Neural cell (in vitro differentiated cells): ENCODE measurements around the gene SERINC4. TPM values are rescaled to one million over a fixed set of nuclear protein-coding genes. Genes with fewer than 3 reads are reported as not detected.
"Not testable (repeated sequence)": the region's sequence is repeated elsewhere in the genome, so short reads cannot be mapped to it uniquely, and the experiment has no call there.

ENCODE experiments used
- H2AFZ ChIP-seq: fragments of 200-600, 300-800 bp; sonication (generic), shearing (Covaris generic); 2 replicates; pipeline ENCODE4 v1.6.0; 2014; ENCODE audit warnings: low read depth, mild to moderate bottlenecking, antibody characterized with exemption, low read length, moderate library complexity
- H3F3A ChIP-seq: fragments of 200-600 bp; shearing (Covaris generic); 2 replicates; pipeline ENCODE4 v1.6.1; 2016; ENCODE audit warnings: mild to moderate bottlenecking, moderate library complexity, mixed read lengths, antibody characterized with exemption, low read length; ENCODE audit not compliant: insufficient read depth, poor library complexity, severe bottlenecking
- H3K27ac ChIP-seq: fragments of 200-600, 300-800 bp; sonication (generic), shearing (Covaris generic); 2 replicates; pipeline ENCODE4 v1.5.1; 2014; ENCODE audit warnings: mild to moderate bottlenecking, low read length, moderate library complexity
- H3K27me3 ChIP-seq: fragments of 300-800, 200-600 bp; sonication (generic), shearing (Covaris generic); 2 replicates; pipeline ENCODE4 v1.6.0; 2014; ENCODE audit warnings: mild to moderate bottlenecking, low read depth, low read length, moderate library complexity; ENCODE audit not compliant: insufficient read depth
- H3K36me3 ChIP-seq: fragments of 300-800, 200-600 bp; sonication (generic), shearing (Covaris generic); 2 replicates; pipeline ENCODE4 v1.5.1; 2014; ENCODE audit warnings: mild to moderate bottlenecking, antibody characterized with exemption, low read length, moderate library complexity; ENCODE audit not compliant: insufficient read depth
- H3K4me2 ChIP-seq: fragments of 300-800, 200-600 bp; sonication (generic), shearing (Covaris generic); 2 replicates; pipeline ENCODE4 v1.6.0; 2014; ENCODE audit warnings: mild to moderate bottlenecking, low read length
- H3K4me3 ChIP-seq: fragments of 300-800, 200-600 bp; sonication (generic), shearing (Covaris generic); 2 replicates; pipeline ENCODE4 v1.5.1; 2014; ENCODE audit warnings: mild to moderate bottlenecking, low read length, moderate library complexity
- H3K79me2 ChIP-seq: fragments of 200-600 bp; shearing (Covaris generic); replicated peaks from 2 replicates; pipeline ENCODE4 v1.6.0; 2014; ENCODE audit warnings: mild to moderate bottlenecking, low read length, moderate library complexity; ENCODE audit not compliant: insufficient read depth
- H3K9ac ChIP-seq: fragments of 300-800, 200-600 bp; sonication (generic), shearing (Covaris generic); 2 replicates; pipeline ENCODE4 v1.6.1; 2016; ENCODE audit warnings: mild to moderate bottlenecking, low read length, mixed read lengths
- H3K9me2 ChIP-seq: fragments of 200-600 bp; shearing (Covaris generic); 2 replicates; pipeline ENCODE4 v1.6.1; 2016; ENCODE audit warnings: mild to moderate bottlenecking, low read length, mixed read lengths; ENCODE audit not compliant: insufficient read depth
- H3K9me3 ChIP-seq: fragments of 200-600, 300-800 bp; sonication (generic), shearing (Covaris generic); 2 replicates; pipeline ENCODE4 v1.6.1; 2016; ENCODE audit warnings: mild to moderate bottlenecking, mixed run types, low read length, moderate library complexity, mixed read lengths
- H4K20me1 ChIP-seq: fragments of 200-600 bp; shearing (Covaris generic); 2 replicates; pipeline ENCODE4 v1.6.1; 2016; ENCODE audit warnings: mild to moderate bottlenecking, mixed run types; ENCODE audit not compliant: insufficient read depth
- EP300 ChIP-seq: fragments of 450-650 bp; conservative IDR thresholded peaks from 2 replicates; pipeline ENCODE4 v1.6.1; 2014; ENCODE audit warnings: antibody characterized with exemption, mild to moderate bottlenecking, moderate library complexity; ENCODE audit not compliant: poor library complexity, severe bottlenecking
- EZH2 ChIP-seq: fragments of 200-600, 300-800 bp; shearing (Covaris generic), sonication (generic); IDR thresholded peaks from 2 replicates; pipeline ENCODE4 v1.6.1; 2014; ENCODE audit warnings: antibody characterized with exemption, low read length, borderline replicate concordance, mild to moderate bottlenecking; ENCODE audit not compliant: insufficient read depth, poor library complexity, severe bottlenecking
- MXI1 ChIP-seq: fragments of 450-650 bp; conservative IDR thresholded peaks from 2 replicates; pipeline ENCODE4 v1.6.1; 2014; ENCODE audit warnings: antibody characterized with exemption, mild to moderate bottlenecking; ENCODE audit not compliant: poor library complexity, severe bottlenecking
- POLR2AphosphoS5 ChIP-seq: IDR thresholded peaks from 2 replicates; pipeline ENCODE4 v1.6.1; 2012
- RAD21 ChIP-seq: fragments of 450-650 bp; conservative IDR thresholded peaks from 2 replicates; pipeline ENCODE4 v1.6.1; 2014; ENCODE audit warnings: antibody characterized with exemption, mild to moderate bottlenecking, moderate library complexity
- SMC3 ChIP-seq: fragments of 450-650 bp; conservative IDR thresholded peaks from 2 replicates; pipeline ENCODE4 v1.6.1; 2014; ENCODE audit warnings: antibody characterized with exemption, mild to moderate bottlenecking, moderate library complexity; ENCODE audit not compliant: poor library complexity
- TAF1 ChIP-seq: IDR thresholded peaks from 2 replicates; pipeline ENCODE4 v1.6.1; 2012; ENCODE audit warnings: low read depth
- polyA plus RNA-seq: library from polyadenylated mRNA; depleted of rRNA; stranded (reverse); fragments of >200 nt; gene quantifications from 2 replicates; pipeline ENCODE4 v1.2.3, GENCODE V29; 2014
- TF ChIP-seq, protein P1 (sequence below): fragments of 450-650 bp; IDR thresholded peaks from 2 replicates; pipeline ENCODE4 v1.5.1; 2014; ENCODE audit warnings: antibody characterized with exemption, mild to moderate bottlenecking, moderate library complexity; ENCODE audit not compliant: poor library complexity, severe bottlenecking
- TF ChIP-seq, protein P2 (sequence below): IDR thresholded peaks from 2 replicates; pipeline ENCODE4 v1.6.1; 2012; ENCODE audit warnings: borderline replicate concordance

The SERINC4 gene
- polyA plus RNA-seq, 1 donor from 2014 or later: 0.47 TPM

DNA sequence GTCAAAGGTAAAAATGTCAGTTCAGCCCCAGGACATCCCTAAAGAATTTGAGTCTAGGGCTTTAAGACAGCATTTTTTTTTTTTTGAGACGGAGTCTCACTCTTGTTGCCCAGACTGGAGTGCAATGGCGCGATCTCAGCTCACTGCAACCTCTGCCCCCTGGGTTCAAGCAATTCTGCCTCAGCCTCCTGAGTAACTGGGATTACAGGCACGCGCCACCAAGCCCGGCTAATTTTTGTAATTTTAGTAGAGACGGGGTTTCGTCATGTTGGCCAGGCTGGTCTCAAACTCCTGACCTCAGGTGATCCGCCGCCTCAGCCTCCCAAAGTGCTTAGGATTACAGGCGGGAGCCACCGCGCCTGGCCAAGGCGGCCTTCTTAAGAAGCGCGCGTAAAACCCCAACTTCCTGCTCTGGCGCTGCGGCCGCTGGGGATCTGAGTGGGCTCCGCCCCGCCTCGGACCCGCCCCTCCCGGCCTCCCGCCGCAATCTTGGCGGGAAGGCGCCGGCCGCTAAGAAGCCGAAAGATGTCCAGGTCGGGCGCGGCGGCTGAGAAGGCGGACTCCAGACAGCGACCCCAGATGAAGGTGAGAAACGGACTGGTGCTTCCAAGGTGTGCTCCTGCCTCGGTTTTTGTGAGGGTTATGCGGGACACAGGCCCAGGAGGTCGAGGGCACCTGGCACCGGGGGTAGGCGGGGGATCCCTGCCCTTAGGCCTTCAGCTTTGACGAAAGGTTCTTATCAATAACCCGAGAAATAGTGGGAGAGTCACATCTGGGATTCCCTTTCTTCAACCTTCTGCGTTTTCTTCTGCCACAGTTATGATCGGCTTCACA is 26.7 kb upstream of the SERINC4 start, which contains the start of gene WDR76:
Gene WDR76 (plus strand): TSS at position 495 of the 834 bp plus-strand sequence. CDS start 31 bp downstream, at position 526.
- no peak within 1 kb of the TSS for H2AFZ ChIP-seq
- H4K20me1 ChIP-seq: no peaks in the 10 kb centered on the region
- H3K79me2 ChIP-seq: peaks cover 15% of the 10 kb centered on the region
- H3K27ac ChIP-seq: no peak within 1 kb of the TSS
- no peak for TF ChIP-seq MXI1
- TF ChIP-seq TAF1: no peak
- no peak for TF ChIP-seq POLR2AphosphoS5
- TF ChIP-seq, protein P1, sequence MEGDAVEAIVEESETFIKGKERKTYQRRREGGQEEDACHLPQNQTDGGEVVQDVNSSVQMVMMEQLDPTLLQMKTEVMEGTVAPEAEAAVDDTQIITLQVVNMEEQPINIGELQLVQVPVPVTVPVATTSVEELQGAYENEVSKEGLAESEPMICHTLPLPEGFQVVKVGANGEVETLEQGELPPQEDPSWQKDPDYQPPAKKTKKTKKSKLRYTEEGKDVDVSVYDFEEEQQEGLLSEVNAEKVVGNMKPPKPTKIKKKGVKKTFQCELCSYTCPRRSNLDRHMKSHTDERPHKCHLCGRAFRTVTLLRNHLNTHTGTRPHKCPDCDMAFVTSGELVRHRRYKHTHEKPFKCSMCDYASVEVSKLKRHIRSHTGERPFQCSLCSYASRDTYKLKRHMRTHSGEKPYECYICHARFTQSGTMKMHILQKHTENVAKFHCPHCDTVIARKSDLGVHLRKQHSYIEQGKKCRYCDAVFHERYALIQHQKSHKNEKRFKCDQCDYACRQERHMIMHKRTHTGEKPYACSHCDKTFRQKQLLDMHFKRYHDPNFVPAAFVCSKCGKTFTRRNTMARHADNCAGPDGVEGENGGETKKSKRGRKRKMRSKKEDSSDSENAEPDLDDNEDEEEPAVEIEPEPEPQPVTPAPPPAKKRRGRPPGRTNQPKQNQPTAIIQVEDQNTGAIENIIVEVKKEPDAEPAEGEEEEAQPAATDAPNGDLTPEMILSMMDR: no peak
- TF ChIP-seq, protein P2, sequence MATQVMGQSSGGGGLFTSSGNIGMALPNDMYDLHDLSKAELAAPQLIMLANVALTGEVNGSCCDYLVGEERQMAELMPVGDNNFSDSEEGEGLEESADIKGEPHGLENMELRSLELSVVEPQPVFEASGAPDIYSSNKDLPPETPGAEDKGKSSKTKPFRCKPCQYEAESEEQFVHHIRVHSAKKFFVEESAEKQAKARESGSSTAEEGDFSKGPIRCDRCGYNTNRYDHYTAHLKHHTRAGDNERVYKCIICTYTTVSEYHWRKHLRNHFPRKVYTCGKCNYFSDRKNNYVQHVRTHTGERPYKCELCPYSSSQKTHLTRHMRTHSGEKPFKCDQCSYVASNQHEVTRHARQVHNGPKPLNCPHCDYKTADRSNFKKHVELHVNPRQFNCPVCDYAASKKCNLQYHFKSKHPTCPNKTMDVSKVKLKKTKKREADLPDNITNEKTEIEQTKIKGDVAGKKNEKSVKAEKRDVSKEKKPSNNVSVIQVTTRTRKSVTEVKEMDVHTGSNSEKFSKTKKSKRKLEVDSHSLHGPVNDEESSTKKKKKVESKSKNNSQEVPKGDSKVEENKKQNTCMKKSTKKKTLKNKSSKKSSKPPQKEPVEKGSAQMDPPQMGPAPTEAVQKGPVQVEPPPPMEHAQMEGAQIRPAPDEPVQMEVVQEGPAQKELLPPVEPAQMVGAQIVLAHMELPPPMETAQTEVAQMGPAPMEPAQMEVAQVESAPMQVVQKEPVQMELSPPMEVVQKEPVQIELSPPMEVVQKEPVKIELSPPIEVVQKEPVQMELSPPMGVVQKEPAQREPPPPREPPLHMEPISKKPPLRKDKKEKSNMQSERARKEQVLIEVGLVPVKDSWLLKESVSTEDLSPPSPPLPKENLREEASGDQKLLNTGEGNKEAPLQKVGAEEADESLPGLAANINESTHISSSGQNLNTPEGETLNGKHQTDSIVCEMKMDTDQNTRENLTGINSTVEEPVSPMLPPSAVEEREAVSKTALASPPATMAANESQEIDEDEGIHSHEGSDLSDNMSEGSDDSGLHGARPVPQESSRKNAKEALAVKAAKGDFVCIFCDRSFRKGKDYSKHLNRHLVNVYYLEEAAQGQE: no peak
- TF ChIP-seq SMC3: no peak
- no peak for TF ChIP-seq RAD21
- TF ChIP-seq EZH2: no peak
- no peak for TF ChIP-seq EP300
- H3K36me3 ChIP-seq: no peaks in the 10 kb centered on the region
- peak within 1 kb of the TSS; percentile 34 for H3K4me3 ChIP-seq
- H3F3A ChIP-seq: no peaks in the 10 kb centered on the region
- no peak within 1 kb of the TSS for H3K9ac ChIP-seq
- H3K4me2 ChIP-seq: no peak within 1 kb of the TSS
- no peaks in the 10 kb centered on the region for H3K9me3 ChIP-seq
- no peaks in the 10 kb centered on the region for H3K9me2 ChIP-seq
- H3K27me3 ChIP-seq: no peaks in the 10 kb centered on the region

DNA sequence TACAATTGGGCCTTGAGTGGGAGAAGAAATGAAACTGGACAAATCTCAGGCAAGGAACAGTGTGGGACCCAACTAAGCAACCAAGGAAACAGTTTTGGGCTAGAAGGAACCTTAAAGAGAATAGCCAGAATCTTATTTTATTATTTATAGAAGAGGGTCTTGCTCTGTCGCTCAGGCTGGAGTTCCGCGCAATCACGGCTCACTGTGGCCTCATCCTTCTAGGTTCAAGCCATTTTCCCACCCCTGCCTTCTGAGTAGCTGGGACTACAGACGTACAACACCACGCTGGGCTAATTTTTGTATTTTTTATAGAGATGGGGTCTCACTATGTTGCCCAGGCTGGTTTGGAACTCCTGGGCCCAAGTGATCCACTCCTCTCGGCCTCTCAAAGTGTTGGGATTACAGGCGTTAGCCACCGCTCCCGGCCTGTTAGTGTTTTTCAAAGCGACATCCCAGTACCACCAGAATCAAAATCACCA is 26.0 kb upstream of the SERINC4 start:
- Histone ChIP-seq H4K20me1 (no peaks in the 10 kb centered on the region), H3K9me2 (no peaks in the 10 kb centered on the region), H3K4me2 (no peak overlapping the region), H3K9me3 (no peaks in the 10 kb centered on the region), H3K4me3 (no peak overlapping the region), H3F3A (no peaks in the 10 kb centered on the region), H2AFZ (no peak overlapping the region), H3K36me3 (no peaks in the 10 kb centered on the region), H3K79me2 (peaks cover 21% of the 10 kb centered on the region), H3K27me3 (no peaks in the 10 kb centered on the region), H3K9ac (no peak overlapping the region), H3K27ac (no peak overlapping the region)
- no peak for TF ChIP-seq RAD21
- TF ChIP-seq EP300: no peak
- no peak for TF ChIP-seq SMC3
- no peak for TF ChIP-seq EZH2
- TF ChIP-seq, protein P2: no peak

DNA sequence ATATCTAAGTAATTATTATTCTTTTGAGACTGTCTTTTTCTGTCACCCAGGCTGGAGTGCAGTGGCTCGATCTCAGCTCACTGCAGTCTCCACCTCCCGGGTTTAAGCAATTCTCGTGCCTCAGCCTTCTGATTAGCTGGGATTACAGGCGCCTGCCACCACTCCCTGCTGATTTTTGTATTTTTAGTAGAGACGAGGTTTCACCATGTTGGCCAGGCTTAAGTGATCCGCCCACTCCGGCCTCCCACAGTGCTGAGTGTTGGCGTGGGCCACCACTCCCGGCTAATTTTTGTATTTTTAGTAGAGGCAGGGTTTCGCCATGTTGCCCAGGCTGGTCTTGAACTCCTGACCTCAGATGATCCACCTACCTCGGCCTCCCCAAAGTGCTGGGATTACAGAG is 25.3 kb upstream of the SERINC4 start:
- H3K79me2 ChIP-seq: peaks cover 28% of the 10 kb centered on the region
- not testable (repeated sequence) for H3K4me2 ChIP-seq, H3K9me3 ChIP-seq, H3K36me3 ChIP-seq, H3K9ac ChIP-seq, H3F3A ChIP-seq, H3K27me3 ChIP-seq, H3K27ac ChIP-seq, H3K9me2 ChIP-seq, H4K20me1 ChIP-seq, H2AFZ ChIP-seq, H3K4me3 ChIP-seq
